B cell (primary cell): ENCODE data around the gene TBXT. TPM values are rescaled to one million over a fixed set of nuclear protein-coding genes. Genes with fewer than 3 reads are reported as not detected.

Source experiments
- ATAC-seq: fragments of 200-7000 bp; cut with Tn5 transposase; one replicate; pipeline ENCODE4 v1.10.0; 2021; ENCODE audit warnings: low read depth, mild to moderate bottlenecking, moderate number of reproducible peaks, moderate library complexity
- CTCF ChIA-PET: fragments of 350-600 bp; sonication (Branson Sonifier 250); formaldehyde crosslinking; loops from one replicate; lab custom pipeline; 2021; ENCODE audit warnings: antibody characterized with exemption, inconsistent platforms; lab: Charles Lee
- POLR2A ChIA-PET: fragments of 350-600 bp; sonication (Branson Sonifier 250); formaldehyde crosslinking; loops from one replicate; lab custom pipeline; 2021; ENCODE audit warnings: antibody characterized with exemption; lab: Charles Lee
- DNase-seq: peaks from one replicate; pipeline ENCODE4 v3.0.0; 2013
- H2AFZ ChIP-seq: 2 replicates; pipeline ENCODE4 v1.6.1; 2012; ENCODE audit warnings: mild to moderate bottlenecking, low read depth, low read length; ENCODE audit not compliant: insufficient read depth, poor library complexity, severe bottlenecking
- H3K27ac ChIP-seq, 2 donors: 1 replicate in 1 of 2; 2 replicates in 1 of 2; pipeline ENCODE4 v1.5.1; 2012 to 2013; ENCODE audit warnings: low read length in 2 of 2, mild to moderate bottlenecking in 2 of 2, moderate library complexity in 1 of 2
- H3K27me3 ChIP-seq, 4 experiments: fragments of 200-600 bp in 1 of 4; sonication (generic) in 1 of 4; replicated peaks in 1 of 4; 1 replicate in 2 of 4; 2 replicates in 2 of 4; pipeline versions ENCODE4 v1.6.1 to v1.7.0; 2013 to 2016; ENCODE audit warnings: low read length in 3 of 4, mild to moderate bottlenecking in 2 of 4, mixed read lengths in 1 of 4, moderate library complexity in 1 of 4; ENCODE audit not compliant: insufficient read depth in 4 of 4, control insufficient read depth in 3 of 4; ENCODE audit errors: control extremely low read depth in 1 of 4
- H3K36me3 ChIP-seq, 2 experiments: replicated peaks in 1 of 2; 1 replicate in 1 of 2; 2 replicates in 1 of 2; pipeline versions ENCODE4 v1.6.1 to v1.7.1; 2013; ENCODE audit warnings: low read length in 1 of 2; ENCODE audit not compliant: insufficient read depth in 2 of 2, control insufficient read depth in 1 of 2; ENCODE audit errors: control extremely low read depth in 1 of 2, extremely low read depth in 1 of 2
- H3K4me1 ChIP-seq, 2 donors: fragments of 200-600 bp in 1 of 2; sonication (generic) in 1 of 2; 1 replicate in 1 of 2; 2 replicates in 1 of 2; pipeline versions ENCODE4 v1.5.1 to v1.6.1; 2013 to 2017; ENCODE audit warnings: low read length in 2 of 2; ENCODE audit not compliant: control insufficient read depth in 2 of 2, insufficient read depth in 2 of 2
- H3K4me2 ChIP-seq: replicated peaks from 2 replicates; pipeline ENCODE3; 2012; ENCODE audit warnings: mild to moderate bottlenecking, low read depth, low read length; ENCODE audit not compliant: poor library complexity, severe bottlenecking
- H3K4me3 ChIP-seq, 5 experiments: fragments of 200-600 bp in 1 of 5; sonication (generic) in 1 of 5; 1 replicate in 3 of 5; 2 replicates in 2 of 5; pipeline versions ENCODE4 v1.5.1 to v1.7.0; 2011 to 2016; ENCODE audit warnings: low read length in 4 of 5, mild to moderate bottlenecking in 4 of 5, low read depth in 2 of 5, control low read depth in 1 of 5, moderate library complexity in 1 of 5; ENCODE audit not compliant: insufficient read depth in 1 of 5; ENCODE audit errors: control extremely low read depth in 1 of 5, extremely low read depth in 1 of 5
- H3K79me2 ChIP-seq: fragments of 200-600 bp; sonication (generic); one replicate; pipeline ENCODE4 v1.6.0; 2016; ENCODE audit warnings: low read length; ENCODE audit not compliant: control insufficient read depth, insufficient read depth
- H3K9ac ChIP-seq: fragments of 200-600 bp; sonication (generic); 2 replicates; pipeline ENCODE4 v1.6.1; 2017; ENCODE audit warnings: mild to moderate bottlenecking, low read length, moderate library complexity
- H3K9me3 ChIP-seq, 3 donors: one replicate each; pipeline versions ENCODE4 v1.6.1 to v1.7.1; 2013; ENCODE audit warnings: low read length in 2 of 3; ENCODE audit not compliant: control insufficient read depth in 2 of 3, insufficient read depth in 1 of 3; ENCODE audit errors: control extremely low read depth in 1 of 3
- H4K20me1 ChIP-seq: 2 replicates; pipeline ENCODE4 v1.6.0; 2012; ENCODE audit warnings: mild to moderate bottlenecking, low read length; ENCODE audit not compliant: insufficient read depth, control insufficient read depth, poor library complexity, severe bottlenecking
- H3K27ac Mint-ChIP-seq: one replicate; pipeline ENCODE4 v1.8.0; 2021; ENCODE audit warnings: mixed read lengths
- H3K27me3 Mint-ChIP-seq: one replicate; pipeline ENCODE4 v1.8.0; 2021; ENCODE audit warnings: mixed read lengths
- H3K4me1 Mint-ChIP-seq: one replicate; pipeline ENCODE4 v1.8.0; 2021; ENCODE audit warnings: mixed read lengths
- H3K4me3 Mint-ChIP-seq: one replicate; pipeline ENCODE4 v1.8.0; 2021; ENCODE audit warnings: mixed read lengths
- H3K9me3 Mint-ChIP-seq: one replicate; pipeline ENCODE4 v1.8.0; 2022; ENCODE audit warnings: mixed read lengths; ENCODE audit not compliant: insufficient read depth
- CTCF ChIP-seq: fragments of 200-600 bp; IDR thresholded peaks from one replicate; pipeline ENCODE4 v1.8.0; 2022; ENCODE audit warnings: antibody characterized with exemption, mild to moderate bottlenecking
- EZH2 ChIP-seq: IDR thresholded peaks from 2 replicates; pipeline ENCODE4 v1.6.1; 2012; ENCODE audit warnings: borderline replicate concordance, low read depth, mild to moderate bottlenecking, moderate library complexity, low read length; ENCODE audit not compliant: insufficient read depth, poor library complexity, severe bottlenecking
- WGBS: methylation state at CpG from one replicate; pipeline ENCODE4 v1.1.5; 2013; ENCODE audit warnings: missing lambda C conversion rate; ENCODE audit not compliant: insufficient coverage; 5-methylcytosine and 5-hydroxymethylcytosine counted together
- intact Hi-C: fragments of 100-400 bp; cut with micrococcal nuclease; formaldehyde crosslinking; loops from one replicate; pipeline ENCODE4 v1.10.0; 2022
- polyA plus RNA-seq: library from polyadenylated mRNA; depleted of rRNA; stranded (reverse); fragments of >200 nt; gene quantifications from 2 replicates; pipeline ENCODE4 v1.2.3, GENCODE V29; 2012
- total RNA-seq, 2 donors: library from RNA; stranded (reverse); fragments of 120-200 nt in 1 of 2; gene quantifications; 1 replicate in 1 of 2; 2 replicates in 1 of 2; pipeline versions ENCODE4 v1.2.3 to v1.2.4, GENCODE V29; 2013 to 2022

TBXT gene
- total and polyA plus RNA-seq, 2 donors (not counting 1 experiment from before 2014, with no cell fraction given): 0.63 TPM; not detected in 1

- Histone ChIP-seq H3K27ac (no peak overlapping the region), H3K79me2 (no peaks in the 10 kb centered on the region), H3K4me1 (peaks cover 12 to 18% of the 10 kb centered on the region in 2 donors), H3K27me3 (no peaks in the 10 kb centered on the region), H4K20me1 (no peaks in the 10 kb centered on the region), H3K4me3 (no peak overlapping the region), H3K4me2 (no peak overlapping the region), H3K9ac (no peak overlapping the region), H3K36me3 (no peaks in the 10 kb centered on the region), H2AFZ (no peak overlapping the region), H3K9me3 (no peaks in the 10 kb centered on the region)
- H3K4me1 Mint-ChIP-seq: peaks cover 14% of the 10 kb centered on the region
- no peaks in the 10 kb centered on the region for H3K9me3 Mint-ChIP-seq
- ATAC-seq: no peak
- peaks cover 5% of the 10 kb centered on the region for H3K27me3 Mint-ChIP-seq
- ChIA-PET POLR2A (no interaction called here), CTCF (interaction anchor here (0.6 to 1.5 kb wide), 2 partner anchors 60 to 205 kb away, joined by 3 read pairs; no protein-coding TSS in a partner anchor)
- no peak for DNase-seq
- H3K4me3 Mint-ChIP-seq: no peak overlapping the region
- no peak overlapping the region for H3K27ac Mint-ChIP-seq
- WGBS: 86% methylated on average over 10 of the region's 10 CpGs
- intact Hi-C loops: no loop called here
- no peak for TF ChIP-seq EZH2
- no peak for TF ChIP-seq CTCF
These were observed 28.2 kb upstream of the TBXT start for GRCh38 chr6:166195860-166196238.

- H3K27ac ChIP-seq: no peak overlapping the region
- H4K20me1 ChIP-seq: no peaks in the 10 kb centered on the region
- Mint-ChIP-seq H3K27ac (no peak overlapping the region), H3K4me1 (peaks cover 14% of the 10 kb centered on the region), H3K27me3 (peaks cover 5% of the 10 kb centered on the region), H3K4me3 (no peak overlapping the region), H3K9me3 (no peaks in the 10 kb centered on the region)
- H3K9ac ChIP-seq: no peak overlapping the region
- POLR2A ChIA-PET: no interaction called here
- no peaks in the 10 kb centered on the region for H3K36me3 ChIP-seq
- H3K4me1 ChIP-seq: peaks cover 11 to 15% of the 10 kb centered on the region in 2 donors
- no peak overlapping the region for H2AFZ ChIP-seq
- TF ChIP-seq CTCF (no peak), EZH2 (no peak)
- ATAC-seq: no peak
- H3K4me3 ChIP-seq: no peak overlapping the region
- DNase-seq: no peak
- CTCF ChIA-PET: interaction anchor here (1.5 kb wide), 1 partner anchor 205 kb away, joined by 3 read pairs; no protein-coding TSS in a partner anchor
- intact Hi-C loops: no loop called here
- no peaks in the 10 kb centered on the region for H3K79me2 ChIP-seq
- H3K9me3 ChIP-seq: no peaks in the 10 kb centered on the region
- H3K4me2 ChIP-seq: peak overlapping the region; percentile 23
- no peaks in the 10 kb centered on the region for H3K27me3 ChIP-seq
- WGBS: 82% methylated on average over 12 of the region's 13 CpGs
These were observed 27.5 kb upstream of the TBXT start for GRCh38 chr6:166194914-166195859.
